Peyer's patch (tissue), 4 donors: ENCODE measurements around the gene MYMK.

ENCODE experiments used
- POLR2A ChIP-seq, 2 donors: fragments of 450-650 bp; IDR thresholded peaks; one replicate each; pipeline ENCODE4 v1.5.1; 2017; ENCODE audit warnings: antibody characterized with exemption in 2 of 2, mild to moderate bottlenecking in 2 of 2, moderate library complexity in 2 of 2
- TF ChIP-seq, protein P1 (sequence below), 6 experiments: fragments of 450-650 bp in 4 of 6; fragments of 200-600 bp in 2 of 6; sonication (generic) in 1 of 6; IDR thresholded peaks; one replicate each; pipeline ENCODE4 v1.5.1; 2017 to 2019; ENCODE audit warnings: antibody characterized with exemption in 6 of 6, mild to moderate bottlenecking in 3 of 6, moderate library complexity in 1 of 6

DNA sequence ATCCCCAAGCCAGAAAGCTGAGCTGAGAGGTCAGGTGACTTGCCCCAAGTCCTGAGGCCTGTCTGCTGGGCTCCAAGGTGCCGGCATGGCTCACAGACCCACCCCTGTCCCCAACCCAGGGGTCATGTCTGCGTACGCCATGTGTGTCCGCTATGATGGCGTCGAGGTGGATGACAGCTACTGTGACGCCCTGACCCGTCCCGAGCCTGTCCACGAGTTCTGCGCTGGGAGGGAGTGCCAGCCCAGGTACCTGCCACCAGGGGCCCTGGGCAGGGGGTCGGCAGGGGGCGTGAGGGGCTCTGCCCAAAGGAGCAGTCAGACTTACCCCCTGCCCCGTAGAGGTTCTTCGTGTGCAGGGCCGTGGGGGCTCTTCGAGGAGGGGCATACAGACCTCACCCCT lies 42.1 kb upstream of the MYMK start:
- TF ChIP-seq, protein P1, sequence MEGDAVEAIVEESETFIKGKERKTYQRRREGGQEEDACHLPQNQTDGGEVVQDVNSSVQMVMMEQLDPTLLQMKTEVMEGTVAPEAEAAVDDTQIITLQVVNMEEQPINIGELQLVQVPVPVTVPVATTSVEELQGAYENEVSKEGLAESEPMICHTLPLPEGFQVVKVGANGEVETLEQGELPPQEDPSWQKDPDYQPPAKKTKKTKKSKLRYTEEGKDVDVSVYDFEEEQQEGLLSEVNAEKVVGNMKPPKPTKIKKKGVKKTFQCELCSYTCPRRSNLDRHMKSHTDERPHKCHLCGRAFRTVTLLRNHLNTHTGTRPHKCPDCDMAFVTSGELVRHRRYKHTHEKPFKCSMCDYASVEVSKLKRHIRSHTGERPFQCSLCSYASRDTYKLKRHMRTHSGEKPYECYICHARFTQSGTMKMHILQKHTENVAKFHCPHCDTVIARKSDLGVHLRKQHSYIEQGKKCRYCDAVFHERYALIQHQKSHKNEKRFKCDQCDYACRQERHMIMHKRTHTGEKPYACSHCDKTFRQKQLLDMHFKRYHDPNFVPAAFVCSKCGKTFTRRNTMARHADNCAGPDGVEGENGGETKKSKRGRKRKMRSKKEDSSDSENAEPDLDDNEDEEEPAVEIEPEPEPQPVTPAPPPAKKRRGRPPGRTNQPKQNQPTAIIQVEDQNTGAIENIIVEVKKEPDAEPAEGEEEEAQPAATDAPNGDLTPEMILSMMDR (IDR thresholded peaks at IDR 0.05), result no peak
- no peak for TF ChIP-seq POLR2A (IDR thresholded peaks at IDR 0.05)
